Limb (tissue), 2 donors: ENCODE results near the gene RAX.
A peak's percentile ranks its signal among the peaks of the same experiment; 100 is the strongest.

ENCODE experiments used
- DNase-seq, 2 donors: peaks; one replicate each; pipeline ENCODE4 v3.0.0-alpha.2; 2016; ENCODE audit errors: extremely low spot score in 2 of 2

The RAX gene

DNA sequence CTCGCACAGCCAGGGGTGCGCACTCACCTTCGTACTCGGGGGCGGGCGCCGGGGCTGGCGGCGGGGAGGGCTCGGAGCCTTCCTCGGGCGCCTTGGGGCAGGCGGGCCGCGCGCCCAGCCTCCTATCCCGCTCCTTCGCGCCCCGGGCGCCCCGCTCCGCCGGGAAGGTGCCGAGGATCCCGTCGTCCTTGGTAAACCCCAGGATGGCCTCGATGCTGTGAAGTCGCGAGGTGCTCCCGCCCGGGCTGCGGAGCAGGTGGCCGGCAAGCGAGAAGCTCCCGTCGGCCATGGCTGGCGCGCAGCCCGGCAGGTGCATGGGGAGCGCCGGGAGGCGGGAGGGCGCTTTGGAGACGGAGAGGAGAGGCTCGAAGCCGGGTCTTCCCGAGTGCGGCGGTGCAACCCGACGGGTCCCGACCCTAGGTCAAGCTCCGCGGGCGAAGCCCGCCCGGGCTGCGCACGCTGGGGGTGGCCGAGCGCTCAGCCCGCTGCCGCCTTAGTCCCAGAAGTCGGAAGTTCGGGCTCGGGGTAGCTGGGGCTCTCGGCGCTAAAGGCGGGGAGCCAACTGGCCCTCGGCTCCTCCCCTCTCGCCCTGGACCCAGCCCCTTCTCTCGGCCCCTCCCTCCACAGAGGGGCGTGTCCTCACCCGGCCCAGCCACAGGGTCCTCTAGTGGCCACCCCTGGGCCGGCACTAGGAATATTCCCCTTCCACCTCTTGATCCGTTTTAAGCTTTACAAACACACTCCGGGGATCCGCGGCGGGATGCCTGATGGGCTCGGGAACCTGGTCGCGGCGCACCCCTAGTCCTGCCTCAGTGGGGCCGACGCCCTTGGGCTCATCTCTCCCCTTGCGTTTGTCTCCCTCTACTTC, at the start of gene RAX:
Gene RAX (minus strand): TSS at position 564 of the 868 bp plus-strand sequence. CDS start 248 bp downstream, at position 316.
- DNase-seq, result peak in 1 of 2 donors; percentile 57

- no peak for DNase-seq
These were observed 45.3 kb upstream of the RAX start, which contains the start of gene CPLX4 for GRCh38 chr18:59318460-59319050. Gene CPLX4, minus strand, starts transcription at chr18:59318649. Its CDS starts 187 bp downstream, at chr18:59318462.

- DNase-seq, result no peak
These were observed 38.4 kb upstream of the RAX start for GRCh38 chr18:59311631-59312030.

GRCh38 chr18:59308938-59309260, 35.6 kb upstream of the RAX start:
- DNase-seq, result no peak

- peak; percentile 67 to 86 for DNase-seq
These were observed 35.1 kb upstream of the RAX start for GRCh38 chr18:59308248-59308937.

GRCh38 chr18:59306640-59307039, 33.4 kb upstream of the RAX start:
- DNase-seq, result no peak

GRCh38 chr18:59305295-59305694, 32.0 kb upstream of the RAX start:
- DNase-seq, result no peak

GRCh38 chr18:59303656-59304195, 30.5 kb upstream of the RAX start:
- no peak for DNase-seq

DNA sequence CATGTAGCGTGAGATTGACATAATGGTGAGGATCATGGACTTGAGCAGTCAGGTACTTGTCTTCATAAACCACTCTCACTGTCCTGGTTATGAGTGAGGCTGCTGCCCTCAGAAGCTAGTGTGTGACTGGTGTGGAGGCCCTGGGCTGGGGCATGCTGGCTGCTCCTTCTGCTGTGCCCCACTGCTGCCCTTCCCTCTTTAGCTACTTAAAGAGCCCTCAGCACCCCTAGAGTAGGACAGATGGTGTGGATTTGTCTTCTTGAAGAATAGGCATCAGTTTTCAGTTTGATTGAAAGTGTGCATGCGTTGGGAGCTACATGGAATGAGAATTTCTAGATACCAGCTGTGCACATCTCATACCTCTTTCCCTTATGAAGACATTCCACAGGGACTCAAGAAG, 29.8 kb upstream of the RAX start:
- DNase-seq, result no peak

GRCh38 chr18:59301929-59302328, 28.7 kb upstream of the RAX start:
- no peak for DNase-seq

DNA sequence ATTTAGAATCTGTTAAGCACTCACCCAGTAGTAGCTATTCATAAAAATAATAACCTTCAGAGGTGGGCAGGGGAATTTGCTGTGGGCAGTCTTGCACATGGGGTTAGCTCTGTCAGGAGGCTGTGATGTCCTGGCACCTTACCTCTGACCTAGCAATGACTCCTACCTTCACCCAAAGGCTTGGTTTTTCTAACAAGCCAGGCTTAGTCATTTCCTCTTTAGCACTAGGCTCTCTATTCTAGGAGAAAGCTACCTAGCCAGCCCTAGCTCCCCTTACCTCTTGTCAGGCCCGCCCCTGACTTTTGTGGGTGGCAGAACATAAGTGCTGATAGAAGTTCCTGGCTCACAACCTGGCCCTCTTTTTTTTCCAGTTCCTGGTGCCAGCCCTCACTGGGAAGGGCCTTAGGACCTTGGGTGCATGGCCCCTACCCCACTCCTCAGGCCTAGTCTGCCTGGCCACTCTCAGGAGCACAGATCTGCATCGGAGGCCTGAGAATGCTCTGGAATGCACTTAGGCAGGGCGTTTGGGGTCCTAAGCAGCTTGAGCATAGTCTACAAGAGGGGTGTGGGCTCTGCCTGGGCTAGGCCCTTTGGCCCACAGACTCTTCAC, 27.5 kb upstream of the RAX start:
- DNase-seq, result no peak

GRCh38 chr18:59298871-59299270, 25.6 kb upstream of the RAX start:
- no peak for DNase-seq

- DNase-seq, result no peak
These were observed 20.1 kb upstream of the RAX start for GRCh38 chr18:59293317-59293716.

- DNase-seq, result no peak
These were observed 13.1 kb upstream of the RAX start for GRCh38 chr18:59286341-59286740.

DNA sequence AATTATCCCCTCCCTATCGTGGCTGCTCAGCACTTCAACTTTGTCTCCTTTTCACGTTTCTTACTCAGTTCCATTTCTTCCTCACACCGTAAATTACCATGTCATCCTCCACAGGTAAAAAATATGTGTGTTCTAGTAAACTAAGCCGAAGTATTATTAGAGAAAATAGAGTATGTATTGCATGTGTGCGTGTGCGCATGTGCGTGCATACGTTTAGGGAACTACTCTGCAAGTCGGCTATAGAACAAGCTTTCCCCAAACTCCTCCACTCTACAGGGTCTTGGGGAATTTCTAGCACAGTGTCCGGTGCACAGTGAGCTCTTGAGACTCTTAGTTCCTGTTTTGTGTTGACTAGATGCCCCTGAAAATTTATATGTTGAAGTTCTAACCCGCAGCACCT, 9.1 kb upstream of the RAX start:
- no peak for DNase-seq

DNA sequence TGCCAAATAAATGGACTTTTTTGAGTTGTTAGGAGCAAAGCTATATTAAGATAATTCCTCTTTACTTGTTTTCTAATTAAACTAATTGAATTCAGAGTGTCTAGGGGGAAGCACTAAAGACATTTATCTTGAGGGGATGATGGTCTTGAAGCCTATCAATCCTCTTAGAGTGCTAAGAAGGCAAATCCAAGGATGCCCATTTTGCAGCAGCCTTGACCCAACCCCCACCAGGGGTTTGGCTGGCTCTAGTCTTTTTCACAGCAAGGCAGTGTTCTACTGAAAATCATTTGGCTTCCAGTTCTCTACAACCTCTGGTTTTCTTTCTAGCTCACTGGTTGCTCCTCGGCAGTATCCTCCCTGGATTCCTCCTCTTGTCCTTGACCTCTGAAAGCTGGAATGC, 6.5 kb upstream of the RAX start:
- no peak for DNase-seq

GRCh38 chr18:59279193-59279592, 5.9 kb upstream of the RAX start:
- no peak for DNase-seq

GRCh38 chr18:59278793-59279192, 5.5 kb upstream of the RAX start:
- DNase-seq, result no peak

DNA sequence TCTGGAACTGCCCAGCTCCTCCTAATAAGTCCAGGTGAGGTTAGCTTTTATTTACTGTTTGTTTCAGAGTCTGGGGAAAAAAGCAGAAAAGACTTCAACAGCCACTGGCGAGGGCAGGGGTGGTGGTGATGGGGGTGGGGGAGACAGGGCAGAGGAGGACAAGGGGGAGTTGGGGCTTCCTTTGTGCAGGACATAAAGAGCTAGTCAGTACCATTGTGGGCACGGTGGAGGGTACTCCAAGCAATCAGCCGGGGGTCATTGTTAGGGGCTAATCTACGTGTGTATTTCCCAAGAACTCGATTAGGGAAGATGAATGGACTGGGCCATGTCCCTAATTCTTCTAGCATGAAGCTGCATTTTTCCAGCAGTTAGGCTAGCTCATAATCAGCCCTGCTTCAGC, 2.8 kb upstream of the RAX start:
- no peak for DNase-seq

DNA sequence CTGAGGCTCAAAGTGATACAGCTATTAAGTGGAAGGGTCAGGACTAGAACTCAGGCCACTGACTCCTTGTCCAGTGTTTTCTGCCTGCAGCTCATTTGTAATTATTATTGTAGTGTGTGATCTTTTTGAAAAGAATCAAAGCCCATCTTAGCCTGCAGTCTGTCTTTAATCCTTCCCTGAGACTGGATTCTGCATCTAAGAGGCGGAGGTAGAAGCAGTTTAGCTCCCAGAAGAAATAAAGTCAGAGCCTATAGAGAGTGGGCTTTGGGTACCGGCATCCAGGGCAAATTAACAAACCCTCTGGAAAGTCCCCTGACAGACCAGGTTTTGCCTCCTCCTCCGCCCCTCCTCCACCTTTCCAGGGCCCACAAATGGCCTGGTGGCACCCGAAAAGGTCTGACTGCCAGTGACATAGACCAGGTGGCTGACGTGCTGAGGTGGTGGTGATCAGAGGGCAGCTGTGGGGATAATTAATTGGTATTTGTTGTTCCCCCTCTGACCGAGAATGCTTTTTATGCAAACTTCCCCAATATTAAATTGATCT, 2.2 kb upstream of the RAX start:
- no peak for DNase-seq

DNA sequence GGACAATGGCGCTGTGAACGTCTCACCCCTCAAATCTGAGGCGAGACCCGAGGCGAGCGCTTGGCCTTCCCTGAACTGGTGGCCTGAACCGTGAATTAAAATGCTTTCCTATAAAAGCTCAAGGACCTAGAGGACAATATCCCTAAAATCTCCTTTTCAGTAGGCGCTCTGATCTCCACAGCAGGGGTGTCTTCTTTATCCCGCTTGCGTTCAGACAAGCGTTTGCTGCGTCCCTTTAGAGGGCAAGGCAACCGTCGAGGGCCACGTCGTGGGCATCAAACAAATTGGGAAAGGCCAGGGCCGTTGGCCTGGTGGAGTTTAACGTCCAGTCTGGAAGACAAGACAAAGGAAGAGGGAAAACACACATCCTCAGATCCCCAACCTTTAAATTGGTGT, 1.3 kb upstream of the RAX start:
- no peak for DNase-seq
